Measurements from ENCODE around the gene DIO3.

The DIO3 gene

GRCh38 chr14:101573289-101573688 lies 12.0 kb downstream of the DIO3 start:
- H3K4me3 ChIP-seq (replicated peaks; ENCODE audit: low read depth, low read length): no peak overlapping the region
- no peak for TF ChIP-seq CTCF (IDR thresholded peaks at IDR 0.05; ENCODE audit: low read length, missing control alignments)
- no peak for DNase-seq (ENCODE audit: low read depth)

GRCh38 chr14:101575581-101575980 lies 14.3 kb downstream of the DIO3 start:
- no peak for DNase-seq (ENCODE audit: low read depth)

GRCh38 chr14:101577221-101577909 lies 16.1 kb downstream of the DIO3 start:
- TF ChIP-seq CTCF (IDR thresholded peaks at IDR 0.05; ENCODE audit: low read length, missing control alignments): no peak
- no peak overlapping the region for H3K4me3 ChIP-seq (replicated peaks; ENCODE audit: low read depth, low read length)
- no peak for DNase-seq (ENCODE audit: low read depth)

More at GRCh38 chr14:101575581-101575980, 14.3 kb downstream of the DIO3 start:
- no peak for TF ChIP-seq CTCF (IDR thresholded peaks at IDR 0.05; ENCODE audit: low read length, missing control alignments)
- no peak overlapping the region for H3K4me3 ChIP-seq (replicated peaks; ENCODE audit: low read depth, low read length)

GRCh38 chr14:101578489-101578888 lies 17.2 kb downstream of the DIO3 start:
- no peak overlapping the region for H3K4me3 ChIP-seq (replicated peaks; ENCODE audit: low read depth, low read length)
- no peak for TF ChIP-seq CTCF (IDR thresholded peaks at IDR 0.05; ENCODE audit: low read length, missing control alignments)
- DNase-seq (ENCODE audit: low read depth): no peak

- H3K4me3 ChIP-seq (replicated peaks; ENCODE audit: low read depth, low read length): no peak overlapping the region
- no peak for TF ChIP-seq CTCF (IDR thresholded peaks at IDR 0.05; ENCODE audit: low read length, missing control alignments)
- no peak for DNase-seq (ENCODE audit: low read depth)
Observed at GRCh38 chr14:101579372-101580080, 18.2 kb downstream of the DIO3 start.

- no peak for TF ChIP-seq CTCF (IDR thresholded peaks at IDR 0.05; ENCODE audit: low read length, missing control alignments)
- H3K4me3 ChIP-seq (replicated peaks; ENCODE audit: low read depth, low read length): no peak overlapping the region
- DNase-seq (ENCODE audit: low read depth): no peak
Observed at GRCh38 chr14:101581806-101582205, 20.5 kb downstream of the DIO3 start.

Measured in fibroblast of pulmonary artery (primary cell).